Ascending aorta (tissue), 2 donors: ENCODE results near the gene MIEF1. TPM values are rescaled to one million over a fixed set of nuclear protein-coding genes. Genes with fewer than 3 reads are reported as not detected.

ENCODE experiments used
- DNase-seq, 2 donors: peaks; one replicate each; pipeline ENCODE4 v3.0.0-alpha.2; 2019; ENCODE audit warnings: low spot score in 2 of 2
- H3K27ac ChIP-seq, 2 donors: fragments of 200-600 bp; sonication (generic); one replicate each; pipeline ENCODE4 v1.5.1; 2016 to 2017; ENCODE audit warnings: mild to moderate bottlenecking in 1 of 2
- H3K27me3 ChIP-seq: fragments of 200-600 bp; sonication (generic); one replicate; pipeline ENCODE4 v1.5.1; 2017
- H3K36me3 ChIP-seq, 2 donors: fragments of 200-600 bp; sonication (generic); one replicate each; pipeline ENCODE4 v1.5.1; 2016
- H3K4me1 ChIP-seq, 2 donors: fragments of 200-600 bp; sonication (generic); one replicate each; pipeline ENCODE4 v1.5.1; 2016 to 2017; ENCODE audit warnings: mild to moderate bottlenecking in 1 of 2
- H3K4me3 ChIP-seq, 2 donors: fragments of 200-600 bp; sonication (generic); one replicate each; pipeline ENCODE4 v1.5.1; 2016 to 2017; ENCODE audit warnings: mild to moderate bottlenecking in 1 of 2
- H3K9me3 ChIP-seq, 2 donors: fragments of 200-600 bp; sonication (generic); one replicate each; pipeline ENCODE4 v1.5.1; 2016
- intact Hi-C: fragments of 100-400 bp; cut with DNase I; formaldehyde crosslinking; loops from one replicate; pipeline ENCODE4 v1.15.1; 2023
- total RNA-seq: library from RNA; depleted of rRNA; stranded (reverse); fragments of >200 nt; gene quantifications from one replicate; pipeline ENCODE4 v1.1.0, GENCODE V29; 2016
- TF ChIP-seq, protein P1 (sequence below), 3 experiments: fragments of 200-600 bp in 2 of 3; fragments of 450-650 bp in 1 of 3; sonication (generic) in 2 of 3; IDR thresholded peaks; one replicate each; pipeline ENCODE4 v1.5.1; 2016 to 2019; ENCODE audit warnings: antibody characterized with exemption in 3 of 3, mild to moderate bottlenecking in 1 of 3, moderate library complexity in 1 of 3

MIEF1 gene
- total RNA-seq, 1 donor from 2014 or later: 22.5 TPM

DNA sequence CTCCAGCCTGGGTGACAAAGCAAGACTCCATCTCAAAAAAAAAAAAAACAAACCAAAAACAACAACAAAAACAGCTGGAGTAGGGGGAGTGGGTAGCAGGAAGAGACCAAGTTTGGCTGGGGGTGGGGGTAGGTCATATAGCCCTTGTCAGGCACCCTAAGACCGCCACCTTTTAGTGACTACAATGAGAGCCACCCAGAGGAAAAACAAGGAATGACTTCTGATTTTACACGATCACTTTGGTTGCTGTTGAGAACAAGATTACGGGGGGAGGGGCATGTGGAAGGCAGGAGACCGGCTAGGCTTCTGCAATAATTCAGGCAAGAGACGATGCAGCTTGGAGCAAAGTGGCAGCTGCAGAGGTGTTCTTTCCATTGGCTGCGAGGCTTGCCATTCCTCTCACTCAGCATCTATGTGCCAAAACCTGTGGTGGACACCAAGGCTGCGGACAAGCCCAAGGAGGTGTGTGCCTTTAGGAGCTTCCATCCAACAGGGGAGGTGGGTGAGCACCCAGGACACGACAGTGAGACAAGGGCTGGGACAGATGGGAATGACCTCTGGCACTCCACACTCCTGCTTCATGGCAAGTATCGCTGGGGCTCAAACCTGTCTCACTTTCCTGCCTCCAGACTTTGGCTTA, 28.7 kb downstream of the MIEF1 start:
- DNase-seq: no peak
- Histone ChIP-seq H3K27ac (no peak overlapping the region), H3K36me3 (peaks cover 7 to 14% of the 10 kb centered on the region in 2 donors), H3K4me1 (peaks cover 16 to 45% of the 10 kb centered on the region in 2 donors), H3K4me3 (peak overlapping the region in 1 of 2 donors; percentile 89), H3K27me3 (no peaks in the 10 kb centered on the region), H3K9me3 (no peaks in the 10 kb centered on the region)
- TF ChIP-seq, protein P1, sequence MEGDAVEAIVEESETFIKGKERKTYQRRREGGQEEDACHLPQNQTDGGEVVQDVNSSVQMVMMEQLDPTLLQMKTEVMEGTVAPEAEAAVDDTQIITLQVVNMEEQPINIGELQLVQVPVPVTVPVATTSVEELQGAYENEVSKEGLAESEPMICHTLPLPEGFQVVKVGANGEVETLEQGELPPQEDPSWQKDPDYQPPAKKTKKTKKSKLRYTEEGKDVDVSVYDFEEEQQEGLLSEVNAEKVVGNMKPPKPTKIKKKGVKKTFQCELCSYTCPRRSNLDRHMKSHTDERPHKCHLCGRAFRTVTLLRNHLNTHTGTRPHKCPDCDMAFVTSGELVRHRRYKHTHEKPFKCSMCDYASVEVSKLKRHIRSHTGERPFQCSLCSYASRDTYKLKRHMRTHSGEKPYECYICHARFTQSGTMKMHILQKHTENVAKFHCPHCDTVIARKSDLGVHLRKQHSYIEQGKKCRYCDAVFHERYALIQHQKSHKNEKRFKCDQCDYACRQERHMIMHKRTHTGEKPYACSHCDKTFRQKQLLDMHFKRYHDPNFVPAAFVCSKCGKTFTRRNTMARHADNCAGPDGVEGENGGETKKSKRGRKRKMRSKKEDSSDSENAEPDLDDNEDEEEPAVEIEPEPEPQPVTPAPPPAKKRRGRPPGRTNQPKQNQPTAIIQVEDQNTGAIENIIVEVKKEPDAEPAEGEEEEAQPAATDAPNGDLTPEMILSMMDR (IDR thresholded peaks at IDR 0.05): peak in 1 of 3 experiments; percentile 14
- intact Hi-C loops: loop anchor here (5.0 kb wide), 7 partner anchors 34 to 1969 kb away; partner anchors contain the start of genes ADSL, CBX7, CDC42EP1 and DMC1

- intact Hi-C loops: loop anchor here (1.0 to 5.0 kb wide), 9 partner anchors 12 to 1970 kb away; partner anchors contain the start of genes ADSL, ATF4, CBX7 and CDC42EP1
- TF ChIP-seq, protein P1 (IDR thresholded peaks at IDR 0.05): peak in 1 of 3 experiments; percentile 9
- DNase-seq: peak; percentile 99 to 100
- Histone ChIP-seq H3K36me3 (peaks cover 7 to 11% of the 10 kb centered on the region in 2 donors), H3K27ac (peak within 1 kb of the TSS; percentile 85 to 91), H3K9me3 (no peaks in the 10 kb centered on the region), H3K4me1 (peaks cover 16 to 42% of the 10 kb centered on the region in 2 donors), H3K27me3 (no peaks in the 10 kb centered on the region), H3K4me3 (peak within 1 kb of the TSS; percentile 89 to 95)
Measured at GRCh38 chr22:39532215-39533073, 30.4 kb downstream of the MIEF1 start, which contains the start of gene RPS19BP1. RPS19BP1 (minus strand) TSS chr22:39532748; CDS start chr22:39532738, 10 bp downstream.

DNA sequence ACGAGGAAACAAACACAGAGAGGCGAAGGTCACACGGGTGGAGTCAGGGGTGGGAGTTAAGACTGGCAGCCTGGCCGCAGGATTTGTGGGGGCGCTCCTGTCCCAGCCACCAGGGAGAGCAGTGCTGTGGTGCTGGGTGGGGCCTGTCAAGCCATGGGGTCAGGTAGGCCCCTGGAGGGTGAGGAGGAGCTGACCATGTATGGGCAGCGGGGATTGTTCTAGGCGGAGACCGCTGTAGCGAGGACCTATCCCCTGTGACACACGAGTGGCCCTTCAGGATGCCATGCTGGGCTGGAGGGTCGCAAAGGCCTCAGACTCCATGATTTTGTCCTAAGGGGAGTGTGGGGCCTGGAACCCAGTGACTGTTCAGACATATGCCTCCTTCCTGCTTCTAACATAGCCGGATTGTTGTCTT, 32.0 kb downstream of the MIEF1 start:
- no peak for DNase-seq

GRCh38 chr22:39534591-39535356, 32.7 kb downstream of the MIEF1 start:
- Histone ChIP-seq H3K27me3 (no peaks in the 10 kb centered on the region), H3K36me3 (peaks cover 0 to 6% of the 10 kb centered on the region in 2 donors), H3K4me3 (peak overlapping the region in 1 of 2 donors; percentile 27), H3K27ac (no peak overlapping the region), H3K4me1 (peaks cover 7 to 23% of the 10 kb centered on the region in 2 donors), H3K9me3 (no peaks in the 10 kb centered on the region)
- intact Hi-C loops: loop anchor here (5.0 kb wide), 9 partner anchors 37 to 1972 kb away; partner anchors contain the start of genes ADSL, CBX7, CDC42EP1 and DMC1
- peak in 1 of 2 donors; percentile 91 for DNase-seq
- TF ChIP-seq, protein P1 (IDR thresholded peaks at IDR 0.05): peak; percentile 93 to 94 (median 93)

More for the DNA sequence above, 32.0 kb downstream of the MIEF1 start:
- intact Hi-C loops: loop anchor here (5.0 kb wide), 7 partner anchors 37 to 1972 kb away; partner anchors contain the start of genes ADSL, CBX7, CDC42EP1 and DMC1
- H3K4me3 ChIP-seq: no peak overlapping the region
- peaks cover 0 to 11% of the 10 kb centered on the region in 2 donors for H3K36me3 ChIP-seq
- peaks cover 11 to 30% of the 10 kb centered on the region in 2 donors for H3K4me1 ChIP-seq
- H3K9me3 ChIP-seq: no peaks in the 10 kb centered on the region
- TF ChIP-seq, protein P1 (IDR thresholded peaks at IDR 0.05): no peak
- no peak overlapping the region for H3K27ac ChIP-seq
- H3K27me3 ChIP-seq: no peaks in the 10 kb centered on the region

DNA sequence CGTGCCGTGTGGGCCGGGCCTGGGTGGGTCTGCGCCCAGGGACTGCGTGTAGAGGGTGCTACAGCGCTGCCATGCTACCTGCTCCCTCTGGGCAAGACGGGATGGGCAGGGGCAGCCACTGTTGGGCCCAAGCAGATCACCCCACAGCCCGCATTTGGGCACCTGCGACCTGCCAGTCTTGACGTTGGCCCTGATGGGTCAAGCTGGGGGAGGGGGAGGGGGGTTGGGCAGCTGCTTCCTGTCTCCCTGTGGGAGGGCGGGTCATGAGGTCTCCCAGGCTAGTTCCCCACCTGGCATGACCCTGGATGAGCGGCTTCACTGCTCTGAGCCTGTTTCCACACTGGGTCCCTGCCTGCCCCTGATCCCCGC, 33.3 kb downstream of the MIEF1 start:
- Histone ChIP-seq H3K4me1 (peaks cover 5 to 19% of the 10 kb centered on the region in 2 donors), H3K27me3 (no peaks in the 10 kb centered on the region), H3K36me3 (peaks cover 0 to 1% of the 10 kb centered on the region in 2 donors), H3K27ac (no peak overlapping the region), H3K9me3 (no peaks in the 10 kb centered on the region), H3K4me3 (no peak overlapping the region)
- intact Hi-C loops: loop anchor here (5.0 kb wide), 2 partner anchors 272 to 487 kb away; no protein-coding TSS in a partner anchor
- TF ChIP-seq, protein P1 (IDR thresholded peaks at IDR 0.05): no peak
- no peak for DNase-seq
